Astrocyte of the spinal cord (primary cell): Measurements from ENCODE around the gene AADAC.
"Not testable (repeated sequence)": the region's sequence is repeated elsewhere in the genome, so short reads cannot be mapped to it uniquely, and the experiment has no call there.

Experiments used
- DNase-seq: peaks from one replicate; pipeline ENCODE4 v3.0.0; 2011; ENCODE audit warnings: low read depth, low spot score
- H3K4me3 ChIP-seq: 2 replicates; pipeline ENCODE4 v1.5.1; 2011; ENCODE audit warnings: low read depth, mild to moderate bottlenecking, low read length, moderate library complexity
- in situ Hi-C: cut with HindIII; loops from 2 replicates; pipeline ENCODE4 v1.10.0; 2017; ENCODE audit warnings: low sequenced_read_pairs
- TF ChIP-seq, protein P1 (sequence below): IDR thresholded peaks from 2 replicates; pipeline ENCODE4 v1.5.1; 2012; ENCODE audit warnings: low read depth, mild to moderate bottlenecking, low read length, inconsistent platforms

Gene AADAC

GRCh38 chr3:151813799-151814198 lies at the start of gene AADAC:
AADAC (plus strand) TSS chr3:151814116; CDS start chr3:151814163, 47 bp downstream.
- no peak for DNase-seq
- TF ChIP-seq, protein P1, sequence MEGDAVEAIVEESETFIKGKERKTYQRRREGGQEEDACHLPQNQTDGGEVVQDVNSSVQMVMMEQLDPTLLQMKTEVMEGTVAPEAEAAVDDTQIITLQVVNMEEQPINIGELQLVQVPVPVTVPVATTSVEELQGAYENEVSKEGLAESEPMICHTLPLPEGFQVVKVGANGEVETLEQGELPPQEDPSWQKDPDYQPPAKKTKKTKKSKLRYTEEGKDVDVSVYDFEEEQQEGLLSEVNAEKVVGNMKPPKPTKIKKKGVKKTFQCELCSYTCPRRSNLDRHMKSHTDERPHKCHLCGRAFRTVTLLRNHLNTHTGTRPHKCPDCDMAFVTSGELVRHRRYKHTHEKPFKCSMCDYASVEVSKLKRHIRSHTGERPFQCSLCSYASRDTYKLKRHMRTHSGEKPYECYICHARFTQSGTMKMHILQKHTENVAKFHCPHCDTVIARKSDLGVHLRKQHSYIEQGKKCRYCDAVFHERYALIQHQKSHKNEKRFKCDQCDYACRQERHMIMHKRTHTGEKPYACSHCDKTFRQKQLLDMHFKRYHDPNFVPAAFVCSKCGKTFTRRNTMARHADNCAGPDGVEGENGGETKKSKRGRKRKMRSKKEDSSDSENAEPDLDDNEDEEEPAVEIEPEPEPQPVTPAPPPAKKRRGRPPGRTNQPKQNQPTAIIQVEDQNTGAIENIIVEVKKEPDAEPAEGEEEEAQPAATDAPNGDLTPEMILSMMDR, result no peak
- in situ Hi-C loops, result no loop called here
- no peak within 1 kb of the TSS for H3K4me3 ChIP-seq

GRCh38 chr3:151764699-151765098 lies 49.2 kb upstream of the AADAC start:
- H3K4me3 ChIP-seq, in situ Hi-C loops, DNase-seq: not testable (repeated sequence)

GRCh38 chr3:151765685-151766084 lies 48.2 kb upstream of the AADAC start:
- TF ChIP-seq, protein P1, result no peak
- H3K4me3 ChIP-seq, result no peak overlapping the region
- DNase-seq, result no peak
- in situ Hi-C loops, result no loop called here

DNA sequence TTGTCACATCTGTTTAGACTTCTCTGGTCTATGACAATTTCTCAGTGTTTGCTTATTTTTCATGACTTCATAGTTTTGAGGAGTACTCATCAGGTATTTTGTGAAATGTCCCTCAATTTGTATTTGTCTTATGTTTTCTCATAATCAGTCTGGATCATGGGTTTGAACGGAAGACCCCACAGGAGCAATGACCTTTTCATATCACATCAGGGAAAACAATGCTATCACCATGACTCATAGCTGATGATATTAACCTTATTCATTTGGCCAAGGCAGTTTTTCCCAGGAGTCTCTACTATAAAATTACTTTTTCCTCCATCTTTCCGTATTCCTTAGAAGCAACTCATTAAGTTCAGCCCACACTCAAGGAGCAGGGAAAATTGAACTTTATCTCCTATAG lies 47.5 kb upstream of the AADAC start:
- in situ Hi-C loops, result no loop called here
- H3K4me3 ChIP-seq, result no peak overlapping the region
- TF ChIP-seq, protein P1, result no peak
- DNase-seq, result peak; percentile 12

DNA sequence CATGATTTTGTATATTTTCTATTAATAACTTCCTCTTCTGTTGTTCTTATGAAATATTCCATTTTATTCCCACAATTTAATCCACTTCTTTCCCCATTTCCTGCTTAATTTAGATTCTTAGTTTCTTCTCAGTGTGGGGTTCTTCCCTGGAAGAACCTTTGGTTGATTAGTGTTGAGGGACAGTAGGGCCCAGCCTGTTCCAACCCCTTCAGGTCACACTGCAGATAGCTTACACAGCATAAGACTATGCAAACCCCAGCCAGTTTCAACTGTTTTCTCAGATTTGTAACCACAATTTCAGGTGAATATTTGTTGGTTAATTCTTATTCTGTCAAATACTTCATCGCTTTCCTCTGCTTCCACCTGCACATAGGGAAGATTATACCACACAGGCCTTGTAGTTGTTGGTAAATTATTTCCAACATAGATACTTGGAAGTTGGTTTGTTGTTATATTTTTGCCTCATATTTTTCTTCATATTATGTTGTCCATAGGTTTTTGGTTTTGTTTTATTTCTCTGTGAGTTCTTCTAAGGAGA lies 45.5 kb upstream of the AADAC start:
- in situ Hi-C loops, result no loop called here
- TF ChIP-seq, protein P1, result no peak
- DNase-seq, result no peak
- H3K4me3 ChIP-seq, result no peak overlapping the region

DNA sequence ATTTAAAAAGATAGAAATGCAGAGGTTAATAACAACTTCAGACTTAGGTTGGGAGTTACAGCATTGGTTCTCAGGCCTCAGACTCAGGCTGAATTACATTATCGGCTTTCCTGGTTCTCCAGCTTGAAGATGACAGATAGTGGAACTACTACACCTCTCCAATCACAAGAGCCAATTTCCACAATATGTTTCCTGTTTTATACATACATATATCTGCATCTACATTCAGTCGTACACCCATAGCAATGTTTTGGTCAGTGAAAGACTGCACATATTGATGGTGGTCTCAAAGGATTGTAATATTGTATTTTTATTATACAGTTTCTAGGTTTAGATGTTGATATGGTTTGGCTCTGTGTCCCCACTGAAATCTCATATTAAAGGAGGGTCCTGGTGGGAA lies 44.7 kb upstream of the AADAC start:
- in situ Hi-C loops, result no loop called here
- TF ChIP-seq, protein P1, result no peak
- no peak overlapping the region for H3K4me3 ChIP-seq
- no peak for DNase-seq

DNA sequence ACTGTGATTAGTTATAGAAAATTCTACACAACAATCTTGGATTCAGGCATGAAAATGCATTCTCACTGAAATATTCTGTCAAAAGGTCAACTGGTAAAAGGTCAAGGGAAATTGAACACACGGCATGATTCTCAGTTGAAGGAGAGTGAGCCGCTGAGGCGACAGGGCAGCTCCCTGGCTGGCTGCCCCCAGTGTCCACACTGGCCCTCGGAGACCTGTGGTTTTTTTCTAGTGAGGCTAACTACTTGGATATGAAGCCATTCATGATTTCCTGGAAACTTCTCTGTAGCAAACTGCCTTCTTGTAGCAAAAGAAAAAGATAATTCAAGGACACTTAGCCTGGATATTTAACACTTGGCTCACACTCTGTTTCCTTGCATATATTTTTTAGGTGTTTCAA lies 43.0 kb upstream of the AADAC start:
- no peak overlapping the region for H3K4me3 ChIP-seq
- peak; percentile 57 for DNase-seq
- TF ChIP-seq, protein P1, result no peak
- in situ Hi-C loops, result no loop called here
